HG02840 (cell line): Measurements from ENCODE around the gene SKIDA1.

Experiments
- ATAC-seq: cut with Tn5 transposase; IDR thresholded peaks from one replicate; pipeline ENCODE4 v1.9.1; 2021; ENCODE audit warnings: mild to moderate bottlenecking, moderate library complexity, moderate number of reproducible peaks; ENCODE audit not compliant: unreplicated experiment, low FRiP score

Gene SKIDA1

GRCh38 chr10:21529032-21529910 is 3.8 kb upstream of the SKIDA1 start:
- no peak for ATAC-seq

DNA sequence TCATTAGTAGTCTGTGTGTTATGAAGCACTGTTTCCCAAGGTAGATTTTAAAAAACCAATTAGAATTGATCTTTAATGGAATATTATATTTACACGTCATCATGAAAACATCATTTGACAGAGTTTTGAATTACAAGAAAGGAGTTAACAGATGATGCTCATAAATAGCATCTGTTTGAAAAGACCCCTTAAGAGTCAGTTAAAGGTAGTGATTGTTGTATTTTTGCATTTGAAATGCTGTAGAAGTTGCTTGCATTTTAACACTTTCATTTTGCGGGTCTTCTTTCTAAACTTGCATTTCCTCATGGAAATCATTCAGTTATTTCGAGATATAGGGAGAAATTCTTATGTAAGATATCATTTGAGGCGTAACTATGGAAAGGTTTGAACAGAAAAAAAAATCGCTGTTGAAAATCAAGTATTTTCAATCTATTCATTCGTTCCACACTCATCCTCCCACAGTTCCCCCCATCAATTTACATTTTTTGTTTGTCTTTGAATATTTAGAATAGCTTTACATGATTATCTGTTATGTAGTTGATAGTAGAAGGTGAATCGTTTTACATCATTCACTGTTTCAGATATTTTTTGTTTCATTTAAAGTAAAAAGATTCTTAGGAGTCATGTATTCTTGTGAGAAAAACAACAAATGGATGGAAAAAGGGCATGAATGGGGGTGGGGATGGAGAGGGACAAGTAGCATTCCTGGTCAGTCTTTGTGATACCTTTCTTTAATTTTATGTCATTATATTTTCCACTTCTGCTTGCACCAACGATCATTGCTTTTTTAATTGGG is 3.0 kb upstream of the SKIDA1 start:
- ATAC-seq = no peak

DNA sequence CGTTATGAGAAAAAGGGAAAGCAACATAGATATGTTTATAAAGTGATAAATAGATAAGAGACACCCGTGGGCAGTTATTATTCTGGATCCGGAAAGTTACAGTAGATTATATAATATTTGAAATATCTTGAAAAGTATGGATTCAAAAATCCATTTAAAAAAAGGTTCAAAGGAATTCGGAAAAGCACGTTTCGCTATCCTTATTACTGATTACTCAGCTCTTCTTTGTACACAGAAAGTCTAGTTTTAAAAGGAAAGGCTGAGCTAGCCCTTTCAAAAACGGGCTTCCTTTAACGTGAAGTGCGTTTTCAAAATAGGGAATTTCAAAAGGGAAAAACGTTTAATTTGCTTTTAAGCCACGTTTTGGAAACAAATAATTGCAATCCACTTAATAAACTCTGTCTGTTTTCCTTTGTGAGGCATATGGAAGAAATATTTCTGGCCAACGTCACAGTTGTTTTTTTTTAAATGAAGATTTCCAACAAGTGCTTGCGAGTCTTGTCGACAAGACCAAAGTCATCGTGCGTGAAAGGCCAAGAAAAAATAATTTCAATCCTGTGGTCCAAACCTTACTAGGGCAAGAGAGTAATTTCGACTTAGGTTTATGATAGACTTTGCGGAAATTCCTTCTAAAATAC is 2.2 kb upstream of the SKIDA1 start:
- ATAC-seq = no peak

- no peak for ATAC-seq
These were observed 1.5 kb upstream of the SKIDA1 start for GRCh38 chr10:21526860-21527597.

DNA sequence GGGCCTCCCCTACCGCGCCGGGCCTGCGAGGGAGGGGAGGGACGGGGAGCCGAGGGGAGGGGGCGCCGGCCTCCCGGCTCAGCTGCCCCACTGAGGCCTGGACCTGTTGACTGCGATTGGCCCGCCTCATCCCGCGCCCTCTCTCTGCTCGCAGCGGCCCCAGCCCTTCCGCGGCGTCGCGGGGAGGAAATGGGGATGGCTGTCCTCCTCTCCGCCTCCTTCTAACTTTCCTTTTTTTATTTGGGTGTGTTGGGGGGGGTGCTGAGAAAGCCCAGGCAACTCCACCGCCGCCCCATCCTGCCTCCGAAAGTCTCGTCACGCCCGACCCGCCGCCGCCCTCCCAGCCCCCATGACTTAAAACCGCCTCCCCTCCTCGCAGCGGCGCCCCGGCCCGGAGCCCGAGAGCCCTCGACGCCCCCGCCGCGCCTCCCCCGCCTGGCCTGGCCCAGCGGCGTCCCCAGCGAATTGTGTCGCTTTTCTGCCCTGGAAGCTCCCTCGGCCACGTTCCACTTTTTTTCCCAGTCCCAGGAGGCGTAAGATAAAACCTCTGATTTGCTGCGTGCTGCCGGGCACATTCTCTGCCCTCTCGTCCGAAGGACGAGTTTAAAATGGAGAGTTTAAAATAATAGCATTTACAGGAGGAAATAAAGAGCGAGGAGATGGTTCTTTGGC is 842 bp upstream of the SKIDA1 start:
- ATAC-seq = no peak

GRCh38 chr10:21524526-21525366 is 736 bp downstream of the SKIDA1 start:
- no peak for ATAC-seq

GRCh38 chr10:21524131-21524525 is 1.4 kb downstream of the SKIDA1 start:
- ATAC-seq = no peak

DNA sequence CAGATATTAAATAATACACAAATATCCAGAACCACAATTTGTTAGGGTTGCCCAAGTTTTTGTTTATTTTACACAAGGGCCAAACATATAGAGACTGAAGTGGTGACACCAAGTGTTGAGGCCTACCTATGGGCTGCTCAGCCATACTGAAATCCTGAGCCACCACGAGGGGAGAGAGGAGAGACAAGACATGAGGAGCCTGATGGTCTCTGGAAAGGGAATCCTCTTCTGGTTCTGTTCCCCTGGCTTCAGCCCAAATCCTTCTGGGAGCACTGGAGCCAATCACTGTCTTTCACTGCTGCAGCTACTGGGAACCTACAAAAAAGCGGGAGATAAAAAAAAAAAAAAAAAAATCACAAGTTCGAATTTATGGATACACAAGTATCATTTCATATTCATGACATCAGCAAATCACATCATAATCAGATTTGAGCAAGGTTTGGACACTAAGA is 1.9 kb downstream of the SKIDA1 start:
- no peak for ATAC-seq

DNA sequence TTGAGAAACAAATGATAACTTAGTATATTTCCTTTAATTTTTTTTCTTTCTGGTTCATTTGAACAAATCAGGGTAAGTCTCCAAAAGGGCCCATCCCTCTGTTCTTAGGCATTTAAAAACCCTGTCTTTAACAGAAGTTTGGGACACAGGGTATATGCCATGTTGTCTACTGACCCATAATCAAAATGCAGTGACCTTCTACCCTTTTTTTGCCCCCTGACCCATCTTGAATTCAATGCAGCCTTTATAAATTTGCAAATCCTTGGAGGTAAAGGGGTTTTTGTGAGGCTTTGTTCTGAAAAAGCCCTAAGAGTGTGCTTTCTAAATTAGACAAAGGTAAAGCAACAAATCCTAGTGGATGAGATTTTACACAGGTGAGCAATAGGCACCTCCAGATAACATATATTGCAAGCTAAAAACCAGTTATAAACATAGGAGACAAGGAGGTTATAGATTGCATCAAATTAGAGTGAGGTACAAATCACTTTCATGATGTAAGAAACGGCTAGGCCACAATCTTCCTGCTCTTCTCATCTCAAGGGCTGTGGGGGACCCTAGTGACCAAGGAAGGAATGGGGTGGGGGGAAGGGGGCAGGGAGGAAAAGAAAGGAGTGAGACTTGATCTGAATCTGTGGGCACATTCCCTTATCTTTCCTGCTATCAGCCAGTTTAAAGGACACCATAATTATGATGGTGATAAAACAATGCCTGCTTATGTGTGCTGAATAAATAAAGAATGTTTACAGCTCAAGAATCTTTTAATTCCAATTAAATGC is 2.7 kb downstream of the SKIDA1 start:
- no peak for ATAC-seq

GRCh38 chr10:21521751-21522533 is 3.5 kb downstream of the SKIDA1 start:
- no peak for ATAC-seq

DNA sequence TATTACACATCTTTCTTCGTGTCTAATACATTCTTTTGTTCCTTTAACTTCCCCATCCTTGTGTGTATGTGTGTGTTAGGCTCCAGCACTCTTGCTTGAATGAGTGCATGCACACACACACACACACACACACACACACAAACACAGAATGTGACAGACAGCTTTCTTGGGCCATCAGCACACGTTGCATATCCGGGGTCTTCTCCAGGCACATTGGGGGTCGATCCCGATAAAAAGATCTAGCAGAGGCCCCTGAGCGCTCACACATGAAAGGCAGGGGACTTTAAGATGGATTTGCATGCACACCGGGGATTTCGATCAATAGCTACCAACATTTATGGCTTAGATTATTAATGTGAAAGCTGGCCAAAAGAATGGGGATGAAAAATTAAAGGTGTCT is 4.5 kb downstream of the SKIDA1 start:
- ATAC-seq = no peak

GRCh38 chr10:21520509-21520908 is 5.0 kb downstream of the SKIDA1 start:
- ATAC-seq = no peak

DNA sequence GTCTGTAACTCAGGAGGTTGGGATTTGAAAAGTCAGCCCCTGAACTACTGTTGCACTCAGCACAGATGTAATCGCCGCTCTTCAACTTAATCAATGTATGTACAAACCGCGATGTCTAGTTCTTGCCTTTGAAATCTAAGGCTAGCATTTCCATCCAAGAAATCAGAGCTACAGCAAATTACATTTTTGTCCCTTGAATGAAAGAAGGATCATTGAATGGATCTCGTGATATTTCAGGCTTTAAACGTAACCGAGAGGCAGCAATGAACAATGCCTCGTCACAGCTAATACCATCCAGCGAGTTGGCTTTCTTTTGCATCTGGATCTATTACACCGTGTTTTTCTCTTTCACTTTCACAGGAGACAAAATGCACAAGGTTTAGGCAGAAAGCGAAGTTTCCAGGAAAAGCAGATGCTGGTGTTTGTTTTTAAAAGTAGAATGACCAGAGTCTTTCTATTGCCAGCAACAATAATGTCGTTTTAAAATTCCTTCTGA is 5.5 kb downstream of the SKIDA1 start:
- ATAC-seq = no peak

DNA sequence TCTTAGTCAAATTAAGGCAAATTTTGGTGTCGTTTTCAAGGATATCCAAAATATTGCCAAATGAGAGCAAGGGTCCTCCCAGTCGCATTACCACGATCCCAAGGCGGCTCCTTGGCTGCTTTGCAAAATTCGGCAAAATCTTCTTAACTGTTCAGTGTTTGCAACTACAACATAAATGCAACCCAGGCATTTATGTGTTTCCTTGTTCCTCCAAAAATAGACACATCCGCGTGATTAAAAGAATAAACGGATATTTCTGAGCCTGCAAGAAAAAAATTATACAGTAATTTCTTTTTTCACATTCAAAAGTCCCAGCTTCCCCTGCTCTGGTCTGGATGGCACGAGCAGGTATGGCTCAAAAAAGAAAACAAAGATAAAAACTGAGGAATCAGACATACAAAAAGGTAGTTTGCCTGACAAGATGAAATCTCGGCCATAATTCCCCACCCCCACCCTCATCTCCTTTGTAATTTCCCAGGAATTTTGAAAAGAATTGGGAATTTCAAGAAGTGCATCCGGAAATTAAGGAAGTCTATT is 6.0 kb downstream of the SKIDA1 start:
- no peak for ATAC-seq

- ATAC-seq = no peak
These were observed 6.7 kb downstream of the SKIDA1 start for GRCh38 chr10:21518641-21519396.

DNA sequence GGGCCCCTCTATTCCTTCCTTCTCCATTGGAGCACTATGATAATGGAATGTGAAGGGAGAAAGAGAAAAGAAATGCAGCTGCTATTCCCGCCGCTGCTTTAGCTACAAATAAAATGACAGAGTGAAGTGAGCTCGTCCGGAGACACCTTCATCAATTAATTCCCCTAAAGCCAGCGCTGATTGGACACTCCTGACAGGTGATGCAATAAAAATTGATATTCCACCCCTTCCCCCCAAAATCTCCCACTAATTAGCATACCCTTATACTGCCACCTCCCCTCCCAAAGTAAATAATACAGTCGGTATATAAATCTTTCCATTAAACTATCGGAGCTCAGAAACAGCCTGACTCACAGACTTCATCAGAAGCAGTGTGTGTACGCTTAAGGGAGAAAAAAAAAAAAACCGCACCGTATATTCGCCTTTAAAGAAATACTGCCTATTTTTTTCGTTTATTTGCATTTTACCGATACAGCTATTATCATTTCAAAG is 7.3 kb downstream of the SKIDA1 start:
- no peak for ATAC-seq
